Osteoblast (primary cell): ENCODE results near the gene TDP1. TPM values are rescaled to one million over a fixed set of nuclear protein-coding genes. Genes with fewer than 3 reads are reported as not detected.

ENCODE experiments used
- DNase-seq: peaks from one replicate; pipeline ENCODE4 v3.0.0; 2011; ENCODE audit warnings: low spot score, mixed read lengths; ENCODE audit not compliant: insufficient read length; ENCODE audit errors: missing footprints
- H2AFZ ChIP-seq: 2 replicates; pipeline ENCODE4 v1.6.0; 2011; ENCODE audit warnings: mild to moderate bottlenecking, low read length
- H3K27ac ChIP-seq: 2 replicates; pipeline ENCODE4 v1.5.1; 2011; ENCODE audit warnings: mild to moderate bottlenecking, low read depth, low read length, moderate library complexity
- H3K27me3 ChIP-seq: 2 replicates; pipeline ENCODE4 v1.6.0; 2012; ENCODE audit warnings: mild to moderate bottlenecking, control low read depth, inconsistent platforms, low read length, moderate library complexity; ENCODE audit not compliant: insufficient read depth
- H3K36me3 ChIP-seq: 2 replicates; pipeline ENCODE4 v1.5.1; 2011; ENCODE audit warnings: mild to moderate bottlenecking, low read length, control low read depth, moderate library complexity; ENCODE audit not compliant: insufficient read depth
- H3K4me1 ChIP-seq: 2 replicates; pipeline ENCODE4 v1.5.1; 2011; ENCODE audit warnings: mild to moderate bottlenecking, low read length, control low read depth, moderate library complexity; ENCODE audit not compliant: insufficient read depth
- H3K4me2 ChIP-seq: 2 replicates; pipeline ENCODE4 v1.6.0; 2011; ENCODE audit warnings: mild to moderate bottlenecking, low read length; ENCODE audit not compliant: insufficient read depth
- H3K4me3 ChIP-seq: fragments of 200-600 bp; sonication (generic); 3 replicates; pipeline ENCODE4 v1.5.1; 2012; ENCODE audit warnings: mild to moderate bottlenecking, low read length, inconsistent platforms; ENCODE audit not compliant: insufficient read depth
- H3K79me2 ChIP-seq: 2 replicates; pipeline ENCODE4 v1.6.0; 2012; ENCODE audit warnings: mild to moderate bottlenecking, low read length, control low read depth, inconsistent platforms; ENCODE audit not compliant: insufficient read depth
- H3K9me3 ChIP-seq: 2 replicates; pipeline ENCODE4 v1.5.1; 2011; ENCODE audit warnings: low read depth, low read length, control low read depth
- H4K20me1 ChIP-seq: 2 replicates; pipeline ENCODE4 v1.6.0; 2012; ENCODE audit warnings: mild to moderate bottlenecking, low read length, control low read depth; ENCODE audit not compliant: insufficient read depth
- total RNA-seq: library from RNA; depleted of rRNA; stranded (reverse); fragments of >200 nt; gene quantifications from 2 replicates; pipeline ENCODE4 v1.2.3, GENCODE V29; 2012
- TF ChIP-seq, protein P1 (sequence below): IDR thresholded peaks from 2 replicates; pipeline ENCODE4 v1.5.1; 2011; ENCODE audit warnings: mild to moderate bottlenecking, low read depth, low read length, moderate library complexity; ENCODE audit errors: extremely low read depth

The TDP1 gene
- total RNA-seq, 1 donor: 11.2 TPM

DNA sequence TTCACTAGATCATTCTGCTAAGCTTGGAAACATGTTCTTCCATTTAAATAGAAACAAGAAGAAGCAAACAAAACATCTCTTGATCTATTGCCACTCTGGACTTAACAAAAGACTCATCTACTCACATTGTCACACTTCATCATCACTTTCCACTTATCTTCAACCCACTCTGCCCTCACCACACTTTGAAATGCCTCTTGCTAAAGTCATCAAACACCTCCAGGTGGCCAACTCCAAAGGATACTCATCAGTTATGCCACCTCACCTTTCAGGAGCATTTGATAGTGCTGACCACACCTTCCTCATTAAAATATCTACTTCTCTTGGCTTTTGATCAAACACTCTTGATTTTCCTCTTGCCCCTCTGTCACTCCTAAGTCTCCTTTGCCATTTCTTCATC is 8.4 kb upstream of the TDP1 start:
- H3K36me3 ChIP-seq: peaks cover 11% of the 10 kb centered on the region
- H3K27me3 ChIP-seq: no peaks in the 10 kb centered on the region
- no peak for DNase-seq
- TF ChIP-seq, protein P1, sequence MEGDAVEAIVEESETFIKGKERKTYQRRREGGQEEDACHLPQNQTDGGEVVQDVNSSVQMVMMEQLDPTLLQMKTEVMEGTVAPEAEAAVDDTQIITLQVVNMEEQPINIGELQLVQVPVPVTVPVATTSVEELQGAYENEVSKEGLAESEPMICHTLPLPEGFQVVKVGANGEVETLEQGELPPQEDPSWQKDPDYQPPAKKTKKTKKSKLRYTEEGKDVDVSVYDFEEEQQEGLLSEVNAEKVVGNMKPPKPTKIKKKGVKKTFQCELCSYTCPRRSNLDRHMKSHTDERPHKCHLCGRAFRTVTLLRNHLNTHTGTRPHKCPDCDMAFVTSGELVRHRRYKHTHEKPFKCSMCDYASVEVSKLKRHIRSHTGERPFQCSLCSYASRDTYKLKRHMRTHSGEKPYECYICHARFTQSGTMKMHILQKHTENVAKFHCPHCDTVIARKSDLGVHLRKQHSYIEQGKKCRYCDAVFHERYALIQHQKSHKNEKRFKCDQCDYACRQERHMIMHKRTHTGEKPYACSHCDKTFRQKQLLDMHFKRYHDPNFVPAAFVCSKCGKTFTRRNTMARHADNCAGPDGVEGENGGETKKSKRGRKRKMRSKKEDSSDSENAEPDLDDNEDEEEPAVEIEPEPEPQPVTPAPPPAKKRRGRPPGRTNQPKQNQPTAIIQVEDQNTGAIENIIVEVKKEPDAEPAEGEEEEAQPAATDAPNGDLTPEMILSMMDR: no peak
- H3K9me3 ChIP-seq: no peaks in the 10 kb centered on the region
- H4K20me1 ChIP-seq: no peaks in the 10 kb centered on the region
- no peak overlapping the region for H3K4me3 ChIP-seq
- H3K4me2 ChIP-seq: no peak overlapping the region
- H3K27ac ChIP-seq: no peak overlapping the region
- no peaks in the 10 kb centered on the region for H3K4me1 ChIP-seq
- H2AFZ ChIP-seq: no peak overlapping the region
- H3K79me2 ChIP-seq: no peaks in the 10 kb centered on the region

DNA sequence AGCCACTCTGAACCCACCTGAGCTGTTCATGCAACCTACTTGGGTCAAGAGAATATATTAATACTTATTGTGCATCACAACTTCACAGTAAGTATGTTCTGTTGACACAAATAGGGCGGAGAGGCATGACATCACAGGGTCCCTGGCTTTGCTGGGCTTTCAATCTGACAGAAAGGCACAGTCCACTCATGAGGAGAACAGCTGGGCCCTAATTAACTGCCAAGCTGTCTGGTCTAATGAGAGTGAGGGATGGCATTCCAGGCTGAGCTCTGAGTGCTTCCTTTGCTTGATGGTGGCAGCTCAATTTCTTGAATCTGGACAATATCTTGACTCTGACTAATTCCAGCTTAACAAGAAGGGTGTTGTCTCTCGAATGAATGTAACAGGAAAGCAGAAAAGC is 3.2 kb upstream of the TDP1 start:
- H3K79me2 ChIP-seq: peaks cover 9% of the 10 kb centered on the region
- no peak overlapping the region for H3K27ac ChIP-seq
- no peaks in the 10 kb centered on the region for H3K9me3 ChIP-seq
- H2AFZ ChIP-seq: no peak overlapping the region
- no peaks in the 10 kb centered on the region for H3K27me3 ChIP-seq
- H4K20me1 ChIP-seq: no peaks in the 10 kb centered on the region
- no peak for DNase-seq
- TF ChIP-seq, protein P1: no peak
- no peak overlapping the region for H3K4me3 ChIP-seq
- no peak overlapping the region for H3K4me2 ChIP-seq
- peaks cover 8% of the 10 kb centered on the region for H3K4me1 ChIP-seq
- H3K36me3 ChIP-seq: peaks cover 16% of the 10 kb centered on the region

DNA sequence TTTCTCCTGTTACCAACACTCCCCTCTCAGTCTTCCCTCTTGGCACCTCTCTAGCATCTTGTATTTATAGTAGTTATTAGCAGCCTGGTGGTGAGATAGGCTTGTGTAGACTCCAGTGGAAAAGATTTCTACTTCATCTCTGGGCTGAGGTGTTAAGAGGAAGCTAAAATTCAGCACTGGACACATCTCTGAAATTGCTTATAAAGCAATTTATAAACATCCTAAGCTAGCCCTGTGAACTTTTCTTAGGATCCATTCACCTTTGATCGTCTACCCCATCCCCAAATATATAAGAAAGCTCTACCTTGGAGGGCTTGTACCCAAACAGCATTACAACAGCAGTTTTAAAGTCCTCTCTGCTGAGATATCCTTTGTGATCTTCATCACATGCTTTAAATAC is 2.1 kb upstream of the TDP1 start:
- Histone ChIP-seq H3K27me3 (no peaks in the 10 kb centered on the region), H3K36me3 (peaks cover 24% of the 10 kb centered on the region), H2AFZ (no peak overlapping the region), H3K9me3 (no peaks in the 10 kb centered on the region), H3K4me2 (peak overlapping the region; percentile 100), H4K20me1 (no peaks in the 10 kb centered on the region), H3K4me1 (peaks cover 8% of the 10 kb centered on the region), H3K27ac (peak overlapping the region; percentile 88), H3K79me2 (peaks cover 19% of the 10 kb centered on the region), H3K4me3 (no peak overlapping the region)
- TF ChIP-seq, protein P1: no peak
- DNase-seq: peak; percentile 3

DNA sequence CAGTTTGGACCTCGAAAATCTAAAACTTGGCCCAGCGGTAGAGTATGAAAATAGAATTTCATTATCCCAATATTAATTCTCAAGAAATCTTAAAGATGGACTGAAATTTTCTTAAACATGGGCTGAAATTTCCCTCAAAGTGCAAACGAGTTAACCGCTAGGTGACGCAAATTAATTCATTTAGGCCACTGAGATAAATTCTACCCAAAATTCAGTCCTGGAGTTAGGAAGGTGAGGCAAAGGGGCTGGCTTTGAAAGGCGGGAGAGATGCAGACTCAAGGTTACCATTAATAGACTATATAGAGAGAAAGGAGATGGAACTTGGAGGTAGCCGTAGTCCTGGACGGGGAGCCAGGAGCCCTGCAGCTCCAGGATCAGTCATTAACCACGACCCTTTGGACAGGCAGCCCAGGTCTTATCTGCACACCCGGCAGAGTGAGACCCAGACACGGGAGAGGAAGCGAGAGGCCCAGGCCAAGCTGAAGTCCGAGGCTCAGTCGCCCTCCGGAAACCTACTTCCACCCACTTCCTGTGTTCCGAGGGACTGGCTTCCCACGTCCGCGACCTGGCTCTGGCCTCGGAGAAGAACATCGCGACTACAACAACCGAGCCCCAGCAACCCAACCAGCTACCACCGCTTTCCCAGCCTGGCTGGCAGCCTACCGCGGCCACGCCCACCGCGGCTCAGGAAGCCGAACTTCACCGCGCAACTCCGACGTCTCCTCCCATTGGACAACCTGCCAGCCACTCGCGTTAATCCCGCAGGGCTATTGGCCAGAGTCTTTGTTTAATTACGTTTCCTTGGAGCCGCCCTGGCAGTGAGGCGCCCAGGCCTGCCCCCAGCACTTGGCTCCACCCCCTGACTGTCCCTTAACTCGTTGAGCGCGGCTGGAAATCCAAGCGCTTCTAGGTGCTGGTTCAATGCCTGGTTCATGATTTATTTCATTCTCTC is 1.4 kb upstream of the TDP1 start, which contains the start of gene EFCAB11:
Gene EFCAB11, minus strand, starts transcription at position 661 of the 952 bp plus-strand sequence. Its CDS starts 70 bp downstream, at position 591.
- Histone ChIP-seq H4K20me1 (no peaks in the 10 kb centered on the region), H3K9me3 (no peaks in the 10 kb centered on the region), H3K4me2 (peak within 1 kb of the TSS; percentile 100), H3K27ac (peak within 1 kb of the TSS; percentile 92), H3K79me2 (peaks cover 27% of the 10 kb centered on the region), H3K27me3 (no peaks in the 10 kb centered on the region), H3K4me3 (peak within 1 kb of the TSS; percentile 85), H2AFZ (peak within 1 kb of the TSS; percentile 97), H3K36me3 (peaks cover 27% of the 10 kb centered on the region), H3K4me1 (peaks cover 8% of the 10 kb centered on the region)
- peak; percentile 95 for DNase-seq
- TF ChIP-seq, protein P1: peak; percentile 32
